NCI-H524 (cell line): Measurements from ENCODE around the gene BCL3.
"Not testable (repeated sequence)": the region's sequence is repeated elsewhere in the genome, so short reads cannot be mapped to it uniquely, and the experiment has no call there.

Source experiments
- DNase-seq, 2 experiments: peaks; one replicate each; lab custom pipeline; 2025; lab: John Stamatoyannopoulos, UW

The BCL3 gene

GRCh38 chr19:44748426-44749254, at the start of gene BCL3:
BCL3 (plus strand) TSS chr19:44748708; CDS start chr19:44748791, 83 bp downstream.
- peak in 1 of 2 experiments; percentile 16 for DNase-seq

GRCh38 chr19:44700547-44700946, 48.0 kb upstream of the BCL3 start:
- DNase-seq = no peak

- DNase-seq = no peak
Observed at GRCh38 chr19:44701228-44701627, 47.3 kb upstream of the BCL3 start.

- no peak for DNase-seq
Observed at GRCh38 chr19:44702551-44703176, 45.8 kb upstream of the BCL3 start.

- no peak for DNase-seq
Observed at GRCh38 chr19:44703336-44704078, 45.0 kb upstream of the BCL3 start.

- DNase-seq = no peak
Observed at GRCh38 chr19:44704982-44705381, 43.5 kb upstream of the BCL3 start.

GRCh38 chr19:44705502-44706010, 43.0 kb upstream of the BCL3 start:
- no peak for DNase-seq

- no peak for DNase-seq
Observed at GRCh38 chr19:44706506-44707236, 41.8 kb upstream of the BCL3 start.

GRCh38 chr19:44707794-44708193, 40.7 kb upstream of the BCL3 start:
- DNase-seq = no peak

GRCh38 chr19:44708940-44709339, 39.6 kb upstream of the BCL3 start:
- DNase-seq = no peak

- not testable (repeated sequence) for DNase-seq
Observed at GRCh38 chr19:44709434-44710266, 38.9 kb upstream of the BCL3 start.

GRCh38 chr19:44710483-44710882, 38.0 kb upstream of the BCL3 start:
- DNase-seq = no peak

- DNase-seq = peak in 1 of 2 experiments; percentile 4
Observed at GRCh38 chr19:44712864-44713515, 35.5 kb upstream of the BCL3 start.

- no peak for DNase-seq
Observed at GRCh38 chr19:44714597-44715169, 33.8 kb upstream of the BCL3 start.

- DNase-seq = no peak
Observed at GRCh38 chr19:44717603-44718002, 30.9 kb upstream of the BCL3 start.

GRCh38 chr19:44718441-44719261, 29.9 kb upstream of the BCL3 start:
- DNase-seq = no peak

GRCh38 chr19:44719262-44719701, 29.2 kb upstream of the BCL3 start:
- no peak for DNase-seq

- DNase-seq = not testable (repeated sequence)
Observed at GRCh38 chr19:44720396-44720795, 28.1 kb upstream of the BCL3 start.

- DNase-seq = no peak
Observed at GRCh38 chr19:44720945-44721344, 27.6 kb upstream of the BCL3 start.
